NCI-H2081 (cell line): ENCODE data around the gene PRPSAP1.

Experiments
- DNase-seq, 2 experiments: peaks; one replicate each; lab custom pipeline; 2025; lab: John Stamatoyannopoulos, UW

The PRPSAP1 gene

GRCh38 chr17:76353599-76354316 is at the start of gene PRPSAP1:
Gene PRPSAP1 (minus strand): TSS chr17:76353916. CDS start chr17:76353703, 213 bp downstream.
- peak; percentile 92 to 95 for DNase-seq

GRCh38 chr17:76402711-76403110 is 49.0 kb upstream of the PRPSAP1 start:
- DNase-seq = no peak

- DNase-seq = no peak
These were observed 45.8 kb upstream of the PRPSAP1 start for GRCh38 chr17:76399175-76400172.

GRCh38 chr17:76398523-76399174 is 44.9 kb upstream of the PRPSAP1 start:
- no peak for DNase-seq

- peak; percentile 72 to 83 for DNase-seq
These were observed 44.2 kb upstream of the PRPSAP1 start for GRCh38 chr17:76397687-76398522.

GRCh38 chr17:76397184-76397583 is 43.5 kb upstream of the PRPSAP1 start:
- no peak for DNase-seq

- no peak for DNase-seq
These were observed 42.3 kb upstream of the PRPSAP1 start for GRCh38 chr17:76395980-76396379.

GRCh38 chr17:76394166-76394565 is 40.5 kb upstream of the PRPSAP1 start:
- DNase-seq = no peak

- no peak for DNase-seq
These were observed 37.5 kb upstream of the PRPSAP1 start for GRCh38 chr17:76391200-76391715.

GRCh38 chr17:76390003-76390421 is 36.3 kb upstream of the PRPSAP1 start:
- DNase-seq = no peak

GRCh38 chr17:76388966-76389888 is 35.5 kb upstream of the PRPSAP1 start:
- DNase-seq = no peak

- DNase-seq = no peak
These were observed 33.5 kb upstream of the PRPSAP1 start for GRCh38 chr17:76386966-76387765.

- peak; percentile 63 to 65 for DNase-seq
These were observed 32.4 kb upstream of the PRPSAP1 start for GRCh38 chr17:76385892-76386786.

GRCh38 chr17:76384987-76385891 is 31.5 kb upstream of the PRPSAP1 start:
- DNase-seq = no peak

GRCh38 chr17:76384222-76384986 is 30.7 kb upstream of the PRPSAP1 start, which contains the start of gene SPHK1:
Gene SPHK1 (plus strand): TSS chr17:76384609. CDS start chr17:76385645, 1,036 bp downstream.
- peak; percentile 39 to 54 for DNase-seq
